GM19193 (cell line): Measurements from ENCODE around the gene CCDC159.

Source experiments
- POLR2A ChIP-seq: IDR thresholded peaks from 4 replicates; pipeline ENCODE4 v1.6.1; 2011; ENCODE audit not compliant: insufficient read depth, insufficient read length; ENCODE audit errors: extremely low read depth

CCDC159 gene, protein sequence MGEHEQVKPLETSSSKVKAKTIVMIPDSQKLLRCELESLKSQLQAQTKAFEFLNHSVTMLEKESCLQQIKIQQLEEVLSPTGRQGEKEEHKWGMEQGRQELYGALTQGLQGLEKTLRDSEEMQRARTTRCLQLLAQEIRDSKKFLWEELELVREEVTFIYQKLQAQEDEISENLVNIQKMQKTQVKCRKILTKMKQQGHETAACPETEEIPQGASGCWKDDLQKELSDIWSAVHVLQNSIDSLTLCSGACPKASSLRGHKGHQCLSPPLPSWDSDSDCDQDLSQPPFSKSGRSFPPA

DNA sequence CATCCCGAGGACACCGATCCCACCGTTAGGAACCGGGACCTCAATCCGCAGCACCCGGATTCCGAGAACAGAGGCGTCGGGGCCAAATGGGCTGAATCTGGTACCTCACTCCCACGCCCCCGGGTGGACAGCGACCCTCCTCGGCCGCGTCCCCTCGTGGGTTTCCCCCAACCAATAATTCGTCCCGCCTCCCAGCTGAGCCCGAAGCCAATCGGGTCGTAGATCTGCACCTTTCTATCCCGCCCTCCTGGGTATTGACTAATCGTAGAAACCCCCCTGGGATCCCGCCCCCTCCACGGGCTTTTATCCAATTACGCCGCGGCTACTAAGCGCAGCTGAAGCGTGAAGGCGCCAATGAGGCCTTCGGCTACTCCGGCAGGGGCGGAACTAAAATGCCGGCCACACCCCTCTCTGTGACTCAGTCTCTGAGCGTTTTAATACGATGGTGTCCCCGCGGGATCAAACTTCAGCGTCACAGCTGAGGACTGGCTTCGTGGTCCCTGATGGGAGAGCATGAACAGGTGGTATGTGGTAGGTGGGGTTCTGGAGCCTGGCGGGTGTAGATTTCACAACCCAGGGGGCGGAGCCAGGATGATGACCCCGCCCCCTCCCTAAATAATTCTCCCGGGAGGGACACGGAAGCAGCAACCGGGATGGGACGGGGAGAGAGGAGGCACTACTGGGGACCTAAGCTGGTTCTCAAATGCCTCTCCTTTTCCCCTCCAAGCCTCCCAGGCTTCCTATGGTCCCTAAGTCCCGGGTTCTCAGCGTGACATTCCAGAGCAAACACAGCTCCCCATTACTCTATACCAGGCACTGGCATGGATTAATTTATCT, at the start of gene CCDC159, which contains the start of gene TMEM205:
TSS of gene CCDC159 (plus strand) at position 416 of the 837 bp plus-strand sequence. CDS start at position 504, 88 bp downstream.
TSS of gene TMEM205 (minus strand) at position 165 of the 837 bp plus-strand sequence. CDS start 649 bp downstream, outside the sequence.
- TF ChIP-seq POLR2A = peak; percentile 58

DNA sequence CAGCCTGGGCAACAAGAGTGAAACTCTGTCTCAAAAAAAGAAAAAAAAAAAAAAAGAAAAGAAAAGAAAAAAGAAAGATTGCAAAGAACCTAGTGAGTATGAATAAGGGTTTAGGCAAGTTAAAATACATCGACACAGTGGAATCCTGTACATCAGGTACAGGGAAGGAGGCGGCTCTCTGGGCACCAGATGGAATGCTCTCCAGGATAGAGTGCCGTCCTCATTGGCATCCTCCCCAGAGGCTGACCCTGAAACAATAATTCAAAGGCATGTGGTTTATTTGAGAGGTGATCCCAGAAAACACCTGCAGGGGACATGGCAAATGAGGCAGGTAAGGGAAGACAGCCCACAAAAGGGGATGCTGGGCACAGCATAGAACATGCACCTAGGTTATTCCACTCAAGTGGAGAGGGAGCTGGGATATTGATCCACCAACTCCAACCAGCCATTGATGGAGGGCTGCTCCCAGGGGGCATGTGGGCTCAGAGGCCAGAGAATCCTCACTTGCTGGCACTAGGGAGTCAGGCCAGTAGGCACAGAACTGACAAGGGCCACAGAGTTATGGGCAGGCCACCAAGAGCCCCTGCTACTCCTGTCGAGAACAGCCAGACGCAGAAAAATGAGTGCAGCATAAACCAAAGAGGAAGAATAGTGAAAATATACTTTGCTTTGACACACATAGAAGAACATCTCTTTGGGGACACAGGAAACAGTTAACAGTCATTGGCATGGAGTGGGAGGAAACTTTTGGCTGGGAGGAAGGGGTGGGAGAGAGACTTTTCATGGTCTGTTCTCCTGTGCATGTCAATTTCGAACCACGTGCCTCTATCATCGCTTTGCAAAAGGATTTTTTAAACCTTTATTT, 46.1 kb upstream of the CCDC159 start:
- TF ChIP-seq POLR2A = no peak

DNA sequence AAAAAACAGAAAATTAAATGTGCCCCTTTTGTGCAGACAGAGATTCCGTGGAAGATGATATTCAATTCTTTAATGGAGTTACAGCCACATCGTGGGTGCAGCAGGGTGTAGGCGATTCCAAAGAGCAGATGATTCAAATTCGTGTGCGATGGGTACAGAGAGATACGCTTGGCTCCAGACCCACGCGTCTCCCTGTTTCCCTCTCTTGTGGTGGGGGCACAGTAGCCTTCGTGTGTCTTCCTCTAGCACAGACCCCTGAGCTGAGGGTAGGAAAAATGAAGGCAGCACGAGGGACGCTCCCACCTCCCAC, 45.6 kb upstream of the CCDC159 start:
- no peak for TF ChIP-seq POLR2A

DNA sequence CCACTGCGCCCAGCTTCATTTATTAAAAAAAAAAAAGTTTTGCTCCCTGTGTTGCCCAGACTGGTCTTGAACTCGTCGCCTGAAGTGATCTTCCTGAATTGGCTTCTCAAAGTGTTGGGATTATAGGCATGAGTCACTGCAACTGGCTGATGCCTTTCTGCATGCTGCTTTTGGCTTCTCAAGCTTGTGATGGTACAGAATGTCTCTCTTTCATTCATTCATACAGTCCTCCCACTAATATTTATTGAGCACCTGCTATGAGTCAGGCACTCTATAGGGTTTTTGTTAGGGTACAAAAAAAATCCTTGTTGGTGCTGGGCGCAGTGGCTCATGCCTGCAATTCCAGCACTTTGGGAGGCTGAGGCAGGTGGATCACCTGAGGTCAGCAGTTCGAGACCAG, 41.4 kb upstream of the CCDC159 start:
- no peak for TF ChIP-seq POLR2A

DNA sequence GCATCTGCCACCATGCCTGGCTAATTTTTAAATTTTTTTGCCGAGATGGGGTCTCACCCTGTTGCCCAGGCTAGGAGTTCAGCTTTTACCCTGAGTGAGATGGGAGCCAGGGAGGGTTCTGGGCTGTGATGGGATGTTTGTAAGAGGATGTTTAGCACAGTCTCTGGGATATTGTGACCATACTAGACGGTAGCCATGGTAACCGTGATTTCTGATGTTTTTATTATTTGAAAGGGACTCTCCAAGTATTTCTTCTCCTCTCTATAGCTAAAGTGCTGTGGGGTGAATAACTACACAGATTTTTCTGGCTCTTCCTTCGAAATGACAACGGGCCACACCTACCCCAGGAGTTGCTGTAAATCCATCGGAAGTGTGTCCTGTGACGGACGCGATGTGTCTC, 40.0 kb upstream of the CCDC159 start:
- no peak for TF ChIP-seq POLR2A

DNA sequence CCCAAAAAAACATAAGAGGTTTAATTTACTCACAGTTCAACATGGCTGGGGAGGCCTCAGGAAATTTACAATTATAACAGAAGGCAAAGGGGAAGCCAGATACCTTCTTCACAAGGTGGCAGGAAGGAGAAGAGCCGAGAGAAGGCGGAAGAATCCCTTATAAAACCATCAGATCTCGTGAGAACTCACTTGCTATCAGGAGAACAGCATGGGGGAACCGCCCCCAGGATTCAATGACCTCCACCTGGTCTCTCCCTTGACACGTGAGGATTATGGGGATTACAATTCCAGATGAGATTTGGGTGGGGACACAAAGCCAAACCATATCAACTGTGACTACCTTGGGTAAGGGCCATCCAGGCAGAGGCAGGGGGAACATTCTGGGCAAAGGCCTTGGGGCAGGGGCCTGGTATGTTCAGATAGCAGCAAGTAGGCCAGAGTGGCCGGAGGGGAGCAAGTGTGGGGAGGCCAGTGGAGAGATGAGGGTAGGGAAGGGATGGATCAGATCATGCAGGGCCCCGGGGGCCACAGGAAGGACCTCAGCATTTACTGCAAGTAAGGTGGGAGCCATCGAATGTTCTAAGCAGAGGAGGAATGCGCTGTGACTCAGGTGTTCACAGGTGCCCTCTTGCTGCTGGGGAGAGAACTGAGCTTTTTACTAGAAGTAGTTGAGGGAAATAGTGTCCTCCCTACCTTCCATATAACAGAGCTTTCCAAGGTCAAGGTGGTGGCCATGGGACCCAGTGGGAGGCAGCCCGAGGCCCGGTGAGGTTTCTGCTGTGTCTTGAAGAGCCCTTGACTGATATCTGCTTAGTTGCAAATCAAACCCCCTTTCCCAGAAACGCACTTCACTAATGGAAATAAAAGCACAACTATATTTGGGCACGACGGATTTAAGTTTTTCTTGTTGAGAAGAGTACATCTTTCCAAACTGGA, 24.9 kb upstream of the CCDC159 start:
- TF ChIP-seq POLR2A = no peak

DNA sequence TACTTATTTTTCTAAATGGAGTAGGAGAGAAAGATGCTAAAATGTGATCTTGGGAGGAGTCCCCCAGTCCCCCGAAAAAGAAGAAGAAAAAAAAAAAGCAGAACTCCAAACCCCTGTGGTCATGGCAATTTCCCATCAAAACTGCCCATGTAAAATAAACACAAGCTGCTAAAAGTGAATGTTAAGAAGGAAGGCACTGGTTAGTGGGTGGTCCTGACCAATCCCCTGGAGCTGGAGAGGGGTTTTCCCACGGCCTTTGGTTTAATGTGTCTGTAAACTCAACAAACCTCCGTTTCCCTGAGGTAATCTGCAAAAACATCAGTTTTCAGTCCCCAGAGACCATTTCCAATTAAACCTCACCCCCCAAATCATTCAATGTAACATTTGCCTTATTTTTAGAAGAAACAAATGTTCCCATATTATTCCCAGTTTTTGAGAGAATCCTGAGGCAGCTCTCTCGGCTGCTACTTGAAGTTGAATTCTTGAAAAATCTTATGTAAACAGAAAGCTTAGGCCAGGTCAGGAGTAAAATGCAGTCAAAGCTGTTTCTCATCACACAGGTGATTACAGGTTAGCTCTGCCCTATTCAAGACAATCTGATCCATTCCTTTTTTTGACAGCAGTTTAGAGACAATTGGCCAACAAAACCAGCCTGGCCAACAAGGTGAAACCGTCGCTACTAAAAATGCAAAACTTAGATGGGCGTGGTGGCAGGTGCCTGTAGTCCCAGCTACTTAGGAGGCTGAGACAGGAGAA, 23.9 kb upstream of the CCDC159 start:
- TF ChIP-seq POLR2A = no peak

DNA sequence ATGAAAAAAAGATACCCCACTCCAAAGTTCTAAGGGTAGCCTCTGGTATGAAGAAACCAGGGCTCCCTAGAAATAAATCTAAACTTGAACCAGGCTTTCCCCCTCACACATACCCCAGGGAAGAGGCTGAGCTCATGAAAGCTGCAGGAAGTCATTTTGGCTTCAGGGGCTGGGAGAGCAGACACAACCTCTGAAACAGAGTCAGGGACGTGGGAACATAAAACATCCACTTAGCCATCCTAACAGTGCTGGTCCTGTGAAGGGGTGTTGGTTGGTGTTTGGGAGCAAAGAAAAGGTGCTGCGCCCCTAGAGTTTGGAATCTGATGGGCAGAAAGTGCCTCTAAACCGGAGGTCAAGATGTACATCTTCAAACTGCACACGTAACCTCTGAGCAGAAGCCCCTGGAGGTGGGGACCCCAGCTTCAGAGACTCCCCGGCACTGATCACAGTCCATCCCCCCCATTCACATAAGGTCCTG, 22.7 kb upstream of the CCDC159 start:
- TF ChIP-seq POLR2A = no peak

DNA sequence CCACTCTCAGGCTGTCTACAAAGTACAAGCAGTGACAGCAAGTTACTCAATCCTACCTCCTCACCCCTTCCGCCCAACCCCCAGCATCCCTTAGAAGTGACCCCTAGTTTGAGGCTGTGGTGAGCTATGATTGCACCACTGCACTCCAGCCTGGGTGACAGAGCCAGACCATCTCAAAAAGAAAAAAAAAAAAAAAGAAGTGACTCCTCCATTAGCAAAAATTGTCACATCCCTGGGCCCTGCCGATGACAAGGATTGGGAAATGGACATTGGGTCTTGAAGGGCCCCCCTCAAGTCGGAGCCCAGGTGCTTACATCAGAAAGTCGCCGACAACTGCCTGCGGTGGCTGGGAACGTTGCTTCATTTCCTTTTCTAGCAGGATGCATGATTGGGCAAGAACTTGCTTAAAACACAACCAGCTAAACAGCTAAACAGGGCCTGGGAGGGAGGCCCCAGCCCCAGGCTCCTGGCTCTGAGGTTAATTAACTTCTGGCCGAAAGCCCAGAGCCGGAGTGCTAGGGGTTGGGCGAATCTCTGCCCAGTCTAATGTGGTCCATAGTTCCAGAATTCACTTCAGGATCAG, 22.1 kb upstream of the CCDC159 start:
- TF ChIP-seq POLR2A = no peak

DNA sequence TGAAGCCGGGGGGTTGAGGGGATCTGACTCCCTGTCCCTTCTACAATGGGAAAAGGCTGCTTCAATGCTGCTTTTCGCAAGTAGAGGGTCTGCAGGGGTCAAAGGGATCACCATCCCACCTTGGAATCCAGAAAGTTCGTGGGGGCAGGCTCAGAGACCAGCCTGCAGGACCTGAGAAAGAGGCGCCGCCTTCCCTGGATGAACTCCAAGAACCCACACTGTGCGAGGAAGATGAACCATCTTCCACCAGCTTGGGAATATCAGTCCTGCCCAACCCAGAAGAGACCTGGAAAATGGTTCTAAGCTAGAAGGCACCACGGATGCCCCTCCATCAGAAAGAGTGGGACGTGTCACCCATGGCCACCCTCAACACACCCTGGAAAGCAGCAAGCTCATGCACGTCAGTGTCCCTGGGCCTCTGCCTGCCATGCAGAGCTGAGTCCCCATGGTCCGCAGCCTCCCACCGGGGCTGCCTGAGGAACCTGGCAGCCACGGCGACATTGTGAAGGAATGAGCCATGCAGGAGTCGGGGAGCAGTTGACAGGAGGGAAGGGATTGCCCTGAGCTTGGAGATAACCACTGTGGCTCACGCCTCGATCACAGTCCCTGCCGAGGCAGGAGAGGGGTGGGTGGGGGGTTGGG, 21.4 kb upstream of the CCDC159 start:
- TF ChIP-seq POLR2A = no peak

DNA sequence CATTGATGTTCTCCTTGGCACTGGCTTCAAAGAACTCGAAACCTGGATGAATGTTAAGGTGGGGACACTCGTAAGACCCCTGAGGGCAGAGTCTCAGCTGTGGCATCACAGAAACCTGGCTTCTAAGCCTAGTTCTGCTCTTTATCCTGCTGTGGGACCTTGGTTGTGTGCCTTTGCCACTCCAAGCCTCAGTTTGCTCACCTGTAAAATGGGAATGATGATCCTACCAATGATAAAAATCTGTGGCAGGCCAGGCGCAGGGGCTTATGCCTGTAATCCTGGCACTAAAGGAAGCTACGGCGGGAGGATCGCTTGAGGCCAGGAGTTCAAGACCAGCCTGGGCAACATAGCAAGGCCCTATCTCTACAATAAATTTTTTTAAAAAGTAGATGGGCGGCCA, 20.8 kb upstream of the CCDC159 start:
- no peak for TF ChIP-seq POLR2A

DNA sequence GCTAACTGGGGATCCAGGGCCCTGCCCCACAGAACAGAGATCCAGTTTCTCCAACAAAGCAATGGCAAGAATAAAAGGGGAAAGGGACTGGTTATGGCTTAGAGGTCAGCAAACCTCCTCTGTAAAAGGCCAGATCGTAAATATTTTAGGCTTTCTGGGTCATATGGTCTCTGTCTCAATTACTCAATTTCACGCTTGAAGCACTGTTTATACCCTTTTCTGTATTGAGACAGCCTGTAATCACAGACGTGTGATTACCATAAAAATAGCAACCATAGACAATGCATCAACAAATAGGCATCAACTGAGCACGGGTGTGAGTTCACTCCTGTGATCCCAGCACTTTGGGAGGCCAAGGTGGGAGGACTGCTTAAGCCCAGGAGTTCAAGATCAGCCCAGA, 16.2 kb upstream of the CCDC159 start:
- TF ChIP-seq POLR2A = no peak
